ENCODE results near the gene LDLRAD4.

DNA sequence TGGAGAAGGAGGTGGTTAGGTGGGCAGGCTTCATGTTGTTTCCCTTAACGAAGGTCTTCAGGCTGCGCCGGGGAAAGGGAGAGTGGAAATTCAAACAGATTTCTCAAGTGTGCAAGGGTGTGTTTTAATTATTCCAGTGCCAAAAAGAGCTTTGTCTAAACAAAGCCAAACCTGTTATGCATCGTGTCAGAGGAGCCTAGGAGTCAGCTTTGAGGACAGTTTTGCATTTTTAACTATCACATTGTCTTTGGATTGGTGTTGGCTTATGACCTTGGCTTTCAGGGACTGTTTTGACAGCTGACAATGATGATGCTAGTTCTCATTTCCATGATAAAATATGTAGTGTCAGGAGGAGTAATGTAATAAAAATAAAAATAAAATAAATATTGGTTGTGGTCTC lies 144.8 kb downstream of the LDLRAD4 start:
- no peak for TF ChIP-seq TAF1 (IDR thresholded peaks at IDR 0.05; ENCODE audit: low read depth, low read length)
- TF ChIP-seq POLR2A (IDR thresholded peaks at IDR 0.05; ENCODE audit: low read depth, low read length), result no peak
- no peak for TF ChIP-seq POLR2AphosphoS5 (IDR thresholded peaks at IDR 0.05; ENCODE audit: low read depth, low read length)
- no peak for TF ChIP-seq SPI1 (IDR thresholded peaks at IDR 0.05; ENCODE audit: low read depth, low read length)
- no peak for TF ChIP-seq PAX5 (IDR thresholded peaks at IDR 0.05; ENCODE audit: insufficient read depth, low read length, severe bottlenecking)
- TF ChIP-seq POU2F2 (IDR thresholded peaks at IDR 0.05; ENCODE audit: low read depth, low read length), result no peak

Data from GM12891 (cell line).